G401.6 (cell line): ENCODE data around the gene IQSEC2.

Experiments
- FAIRE-seq: peaks from 2 replicates; lab custom pipeline; 2012; peaks lifted over from hg19 to GRCh38; lab: Jason Lieb, UNC

IQSEC2 gene

DNA sequence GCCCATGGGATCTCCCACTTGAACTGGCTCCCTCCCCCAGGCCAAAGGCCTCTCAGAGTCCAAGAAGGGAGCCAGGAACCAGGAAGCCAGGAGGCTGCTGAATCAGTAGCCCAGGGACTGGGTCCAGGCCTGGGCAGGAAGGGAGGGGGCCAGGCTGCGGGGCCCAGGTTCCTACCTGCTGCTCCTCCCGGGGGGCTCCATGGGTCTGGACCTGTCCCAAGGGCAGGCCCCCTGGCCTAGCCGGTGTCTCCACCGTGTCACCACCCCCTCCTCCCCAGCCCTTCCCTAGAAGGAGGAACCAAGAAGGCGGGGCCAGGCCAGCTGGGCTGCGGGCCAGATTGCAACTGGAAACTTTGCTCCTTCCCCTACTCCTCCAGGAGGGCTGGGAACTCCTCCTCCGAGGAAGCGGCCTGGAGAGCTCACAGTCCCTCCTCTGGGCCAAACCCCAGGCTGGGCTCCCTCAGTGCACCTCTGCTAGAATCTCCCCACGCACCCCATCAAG is at the start of gene IQSEC2:
IQSEC2 (minus strand) TSS at position 264 of the 502 bp plus-strand sequence.
- peak; percentile 96 for FAIRE-seq

- FAIRE-seq, result no peak
Measured at GRCh38 chrX:53330331-53330730, 48.9 kb upstream of the IQSEC2 start.

DNA sequence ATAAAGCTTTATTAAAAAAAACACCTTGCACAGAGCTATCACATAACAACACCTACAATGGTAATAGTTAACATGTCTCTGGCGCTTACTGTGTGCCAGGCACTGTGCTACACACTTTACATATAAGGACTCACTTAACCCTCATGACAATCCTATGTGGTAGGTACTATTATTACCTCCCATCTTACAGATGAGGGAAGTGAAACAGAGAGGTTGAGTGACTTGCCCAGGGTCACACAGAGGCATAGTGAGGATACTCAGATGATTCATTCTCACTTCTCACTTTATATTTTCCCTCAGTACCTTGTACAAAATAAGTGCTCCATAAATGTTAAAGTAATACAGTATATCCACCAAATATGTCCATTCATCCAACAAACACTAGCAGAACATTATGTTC is 43.4 kb upstream of the IQSEC2 start:
- FAIRE-seq, result no peak

GRCh38 chrX:53324085-53324484 is 42.7 kb upstream of the IQSEC2 start:
- no peak for FAIRE-seq

GRCh38 chrX:53323196-53323595 is 41.8 kb upstream of the IQSEC2 start:
- no peak for FAIRE-seq

GRCh38 chrX:53321943-53322497 is 40.6 kb upstream of the IQSEC2 start:
- no peak for FAIRE-seq

DNA sequence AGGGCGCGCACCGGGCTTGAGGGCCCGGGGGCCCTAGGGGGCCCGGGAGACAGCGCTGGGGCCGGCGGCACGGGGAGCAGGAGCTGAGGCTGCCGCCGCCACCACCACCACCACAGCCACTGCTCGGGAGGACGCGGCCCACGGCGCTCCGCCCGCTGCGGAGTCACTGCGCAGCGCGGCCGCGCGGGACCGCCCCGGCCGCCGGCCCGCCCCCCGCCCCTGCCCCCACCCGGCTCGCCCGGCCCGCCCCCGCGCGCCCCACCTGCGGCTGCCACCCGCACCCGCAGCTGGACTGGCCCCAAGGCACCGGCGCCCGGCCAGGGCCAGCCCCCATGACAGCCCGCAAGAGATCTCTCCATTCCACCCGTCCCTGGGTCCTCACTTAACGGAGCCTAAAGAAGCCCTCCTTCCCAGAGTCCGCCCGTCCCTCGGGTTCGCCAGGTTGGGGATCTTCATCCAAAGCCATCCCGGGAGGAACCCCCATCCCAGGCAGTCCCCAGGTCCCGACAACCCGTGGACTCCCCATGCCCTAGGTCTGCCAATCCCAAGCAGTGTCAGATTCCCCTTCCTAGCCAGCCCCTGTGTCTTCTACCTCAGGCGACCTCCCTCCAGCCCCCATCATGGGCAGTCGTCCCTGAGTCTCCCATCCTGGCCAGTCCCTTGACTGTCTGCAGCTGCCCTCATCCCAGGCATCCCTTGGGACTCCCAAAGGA is 40.0 kb upstream of the IQSEC2 start:
- FAIRE-seq, result no peak

- no peak for FAIRE-seq
Measured at GRCh38 chrX:53320543-53321229, 39.3 kb upstream of the IQSEC2 start.

DNA sequence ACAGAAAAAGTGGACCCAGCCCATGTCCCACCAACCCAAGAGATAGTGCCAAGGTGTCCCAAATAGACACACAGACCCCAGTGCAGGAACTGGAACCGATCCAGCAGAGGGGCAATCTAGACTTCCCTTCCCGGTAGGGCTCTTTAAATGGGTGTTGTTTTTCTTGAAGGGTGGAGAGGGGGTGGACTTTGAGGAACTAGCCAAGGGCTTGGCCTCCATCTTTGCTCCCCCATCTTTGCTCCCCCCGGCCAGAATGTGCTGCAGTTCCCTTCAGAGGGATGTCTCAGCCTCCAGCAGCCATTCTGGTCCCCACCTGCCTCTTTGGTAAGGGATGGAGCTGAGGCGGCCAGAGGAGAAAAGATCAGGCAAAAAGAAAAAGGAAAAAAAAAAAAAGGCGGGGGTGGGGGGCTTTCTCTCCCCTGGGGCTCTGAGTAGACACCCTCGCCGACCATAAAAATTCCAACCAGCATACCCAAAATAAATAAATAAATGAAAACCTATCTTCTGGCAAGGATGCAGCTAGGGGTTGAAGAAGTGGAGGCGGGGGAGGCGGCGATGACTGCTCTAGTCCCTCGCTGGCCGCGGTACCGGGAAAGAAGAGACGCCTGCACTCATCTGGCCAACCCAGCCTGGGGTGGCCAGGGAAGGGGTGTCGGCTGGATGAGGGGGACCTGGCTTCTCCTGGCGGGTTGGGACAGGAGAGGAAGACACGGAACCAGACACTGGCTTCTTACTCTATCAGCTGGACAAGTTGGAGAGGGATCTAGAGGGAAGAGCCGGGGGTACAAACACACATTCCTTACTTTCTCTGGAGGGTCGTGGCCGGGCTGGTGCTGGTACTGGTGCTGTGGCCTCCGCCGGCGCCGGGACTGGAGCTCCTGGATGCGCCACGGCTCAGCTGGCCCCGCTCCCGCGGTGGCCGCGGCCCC is 38.5 kb upstream of the IQSEC2 start:
- no peak for FAIRE-seq

DNA sequence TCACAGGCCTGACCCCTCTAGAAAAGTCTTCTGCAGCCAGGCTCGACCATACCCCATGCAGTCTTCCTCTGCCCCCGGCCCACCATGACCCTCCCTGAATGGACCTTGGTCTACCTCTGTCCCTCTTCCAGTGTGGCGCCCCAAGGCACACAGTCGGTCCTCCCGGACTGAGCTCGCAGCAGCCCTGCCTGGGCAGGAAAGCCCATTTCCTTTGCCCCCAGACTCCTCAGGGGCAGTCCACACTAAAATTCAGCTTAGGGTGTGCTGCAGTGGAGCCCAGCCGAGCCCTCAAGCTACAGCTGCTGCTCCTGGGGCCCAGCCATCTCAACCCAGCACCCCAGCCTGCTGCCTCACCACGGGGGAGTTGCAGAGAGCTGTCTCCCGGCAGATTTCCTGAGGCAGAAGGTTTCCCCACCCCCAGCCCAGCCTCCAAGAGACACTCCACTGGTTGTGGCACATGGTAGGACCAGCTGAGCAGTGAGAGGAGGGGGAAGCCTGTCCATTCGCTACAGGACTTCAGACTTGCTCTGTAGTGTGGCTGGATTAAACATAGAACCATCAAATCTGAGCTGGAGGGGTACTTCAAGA is 37.5 kb upstream of the IQSEC2 start:
- FAIRE-seq, result no peak

DNA sequence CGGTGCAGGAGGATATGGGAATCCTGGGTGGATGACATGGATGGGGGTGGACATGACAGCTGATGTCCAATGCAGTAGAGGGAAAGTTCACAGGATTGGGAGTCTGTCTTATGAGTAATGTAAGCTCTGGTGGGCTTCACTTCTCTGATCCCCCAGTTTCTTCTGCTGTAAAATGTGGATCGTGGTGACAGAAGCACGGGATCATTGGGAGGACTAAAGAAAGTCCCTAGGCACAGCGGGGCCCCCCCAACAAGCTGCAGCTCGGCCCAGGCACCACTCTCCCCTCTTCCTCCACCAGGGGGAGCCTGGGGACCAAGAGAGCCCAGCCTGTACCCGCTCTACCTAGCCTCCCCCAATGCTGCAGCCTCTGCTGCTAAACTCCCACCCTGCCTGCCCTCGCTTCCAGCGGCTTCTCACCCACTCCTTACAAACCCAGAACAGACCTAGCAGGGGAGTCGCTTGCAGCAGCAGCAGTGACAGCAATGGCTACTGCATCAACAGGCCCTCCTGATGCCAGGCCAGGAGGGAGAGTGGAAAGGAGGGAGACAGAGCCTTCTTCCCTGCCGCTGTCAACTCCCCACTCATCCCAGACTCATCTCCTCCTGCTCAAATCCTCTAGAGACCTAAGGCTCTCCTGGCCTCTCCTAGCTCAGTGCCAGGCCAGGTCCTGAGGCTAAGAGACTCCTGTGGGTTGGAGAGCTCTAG is 36.1 kb upstream of the IQSEC2 start:
- FAIRE-seq, result no peak

GRCh38 chrX:53316860-53317237 is 35.5 kb upstream of the IQSEC2 start:
- FAIRE-seq, result no peak

- FAIRE-seq, result no peak
Measured at GRCh38 chrX:53316111-53316859, 34.9 kb upstream of the IQSEC2 start.

DNA sequence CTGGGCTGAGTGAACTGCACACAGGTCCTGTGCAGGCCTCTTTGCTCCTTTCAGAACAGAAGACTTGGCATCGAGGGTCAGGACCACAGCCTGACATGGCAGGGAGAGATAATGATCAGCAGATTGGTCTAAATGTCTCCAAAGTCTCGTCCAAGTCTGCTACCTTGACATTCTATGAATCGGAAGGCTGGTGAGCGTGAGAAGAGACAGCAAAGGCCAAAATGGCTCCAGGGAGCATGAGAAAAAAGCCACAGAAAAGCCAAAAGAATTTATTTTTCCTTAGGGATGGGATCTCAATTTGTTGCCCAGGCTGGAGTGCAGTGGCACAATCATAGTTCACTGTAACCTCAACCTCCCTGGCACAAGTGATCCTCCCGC is 32.3 kb upstream of the IQSEC2 start:
- FAIRE-seq, result no peak

DNA sequence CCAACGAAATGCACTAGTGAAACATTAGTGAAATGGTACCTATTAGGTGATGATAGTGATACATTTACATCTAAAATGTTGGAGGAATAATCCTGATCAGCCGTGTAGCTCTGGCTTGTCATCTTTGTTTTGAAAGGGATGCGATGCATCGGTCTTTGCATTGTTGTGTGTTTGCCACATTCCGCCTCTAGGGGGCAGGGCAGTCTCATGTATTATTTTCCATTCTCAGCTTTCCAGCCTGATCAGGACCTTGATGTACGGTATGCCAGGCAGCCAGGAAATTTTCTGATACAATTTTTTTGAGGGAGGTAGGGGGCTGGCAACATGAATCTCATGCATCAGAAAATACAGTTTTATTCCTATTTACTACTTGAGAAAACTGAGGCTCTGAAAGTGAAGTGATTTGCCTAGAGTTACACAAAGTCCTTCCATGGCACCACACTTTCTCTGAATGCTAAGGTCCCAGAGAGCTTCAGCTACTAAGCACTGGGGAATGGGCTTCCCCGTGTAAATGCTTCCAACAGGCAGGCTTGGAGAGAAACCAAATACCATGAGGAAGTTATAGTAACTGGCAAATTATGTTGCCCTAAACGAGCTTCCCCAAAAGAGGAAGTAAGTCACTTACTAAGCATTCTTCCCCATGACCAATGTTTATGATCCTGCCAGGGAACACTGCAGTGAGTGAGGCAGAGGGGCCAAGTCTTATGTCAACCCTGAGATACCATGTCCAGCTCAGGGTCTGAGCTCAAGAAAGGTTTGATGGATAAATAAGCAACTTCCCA is 31.8 kb upstream of the IQSEC2 start:
- peak; percentile 95 for FAIRE-seq

GRCh38 chrX:53309837-53310236 is 28.5 kb upstream of the IQSEC2 start:
- no peak for FAIRE-seq

GRCh38 chrX:53308836-53309235 is 27.5 kb upstream of the IQSEC2 start:
- no peak for FAIRE-seq

GRCh38 chrX:53305996-53306937 is 24.9 kb upstream of the IQSEC2 start:
- no peak for FAIRE-seq
